HepG2 (cell line): Measurements from ENCODE around the gene IFIH1. TPM values are rescaled to one million over a fixed set of nuclear protein-coding genes. Genes with fewer than 3 reads are reported as not detected.

Experiments used
- ATAC-seq: fragments of 200-7000 bp; cut with Tn5 transposase; 3 replicates; pipeline ENCODE4 v1.9.1; 2020; ENCODE audit warnings: mild to moderate bottlenecking, moderate library complexity
- BruUV-seq: library from RNA; stranded (reverse); fragments of 400-500 nt; replicated peaks from 2 replicates; lab custom pipeline; 2021; lab: Mats Ljungman, UMichigan
- CTCF ChIA-PET: fragments of 300-600 bp; formaldehyde crosslinking; extraction: SDS; loops from one replicate; lab custom pipeline; 2021; ENCODE audit warnings: low total read pairs, inconsistent platforms, low intra/inter-chr PET ratio; lab: Yijun Ruan, JAX
- POLR2A ChIA-PET: fragments of 350-600 bp; sonication (Branson Sonifier 250); formaldehyde crosslinking; loops from one replicate; lab custom pipeline; 2020; ENCODE audit warnings: antibody characterized with exemption, inconsistent platforms; lab: Yijun Ruan, JAX
- DNase-seq: peaks from one replicate; pipeline ENCODE4 v3.0.0-alpha.2; 2015; ENCODE audit warnings: low spot score
- FAIRE-seq: peaks from 3 replicates; lab custom pipeline; 2011; peaks lifted over from hg19 to GRCh38; lab: Jason Lieb, UNC
- H2AFZ ChIP-seq: one replicate; pipeline ENCODE4 v1.6.1; 2011; ENCODE audit warnings: low read length, inconsistent platforms
- H3K27ac ChIP-seq: fragments of 300-600 bp; 3 replicates; pipeline ENCODE4 v1.8.0; 2011; ENCODE audit warnings: mixed run types, mild to moderate bottlenecking, mixed read lengths, low read length, inconsistent platforms; ENCODE audit not compliant: insufficient read depth; ENCODE audit errors: extremely low read length
- H3K27me3 ChIP-seq, 2 experiments: fragments of 200-600 bp in 1 of 2; 2 replicates in 1 of 2; 3 replicates in 1 of 2; pipeline versions ENCODE4 v1.6.0 to v1.8.0; 2011; ENCODE audit warnings: low read length in 2 of 2, mild to moderate bottlenecking in 2 of 2, moderate library complexity in 2 of 2, inconsistent platforms in 1 of 2; ENCODE audit not compliant: insufficient read depth in 2 of 2, control insufficient read depth in 1 of 2
- H3K36me3 ChIP-seq, 2 experiments: fragments of 200-600 bp in 1 of 2; replicated peaks in 1 of 2; 2 replicates in 1 of 2; 3 replicates in 1 of 2; pipeline versions ENCODE4 v1.5.1 to v1.8.0; 2011; ENCODE audit warnings: low read length in 2 of 2, inconsistent platforms in 1 of 2; ENCODE audit not compliant: insufficient read depth in 2 of 2, control insufficient read depth in 1 of 2
- H3K4me1 ChIP-seq: 2 replicates; pipeline ENCODE4 v1.5.1; 2012; ENCODE audit warnings: low read length, inconsistent platforms; ENCODE audit not compliant: insufficient read depth
- H3K4me2 ChIP-seq: 2 replicates; pipeline ENCODE4 v1.6.0; 2011; ENCODE audit warnings: low read depth, low read length, inconsistent platforms
- H3K4me3 ChIP-seq, 3 experiments: fragments of 200-600 bp in 1 of 3; sonication (generic), shearing (Covaris generic) in 1 of 3; replicated peaks in 1 of 3; 2 replicates each; pipeline ENCODE4 v1.5.1; 2011 to 2016; ENCODE audit warnings: low read length in 3 of 3, inconsistent platforms in 2 of 3, low read depth in 2 of 3, mild to moderate bottlenecking in 2 of 3, control low read depth in 1 of 3, mixed read lengths in 1 of 3; ENCODE audit not compliant: insufficient read depth in 1 of 3
- H3K79me2 ChIP-seq: one replicate; pipeline ENCODE4 v1.6.1; 2011; ENCODE audit warnings: low read length, inconsistent platforms; ENCODE audit not compliant: insufficient read depth
- H3K9ac ChIP-seq: 2 replicates; pipeline ENCODE4 v1.6.0; 2011; ENCODE audit warnings: mild to moderate bottlenecking, low read depth, low read length, inconsistent platforms; ENCODE audit not compliant: insufficient read depth
- H3K9me3 ChIP-seq: 2 replicates; pipeline ENCODE4 v1.5.1; 2012; ENCODE audit warnings: mild to moderate bottlenecking, low read length
- H4K20me1 ChIP-seq: 2 replicates; pipeline ENCODE4 v1.6.0; 2011; ENCODE audit warnings: inconsistent platforms, mild to moderate bottlenecking, low read length, moderate library complexity; ENCODE audit not compliant: insufficient read depth
- CEBPG ChIP-seq: IDR thresholded peaks from 2 replicates; pipeline ENCODE4 v1.6.1; 2016
- CREB1 ChIP-seq, 2 experiments: fragments of 450-650 bp in 1 of 2; IDR thresholded peaks; 2 replicates each; pipeline ENCODE4 v1.6.1; 2016 to 2017; ENCODE audit warnings: control low read depth in 1 of 2, mild to moderate bottlenecking in 1 of 2, missing compliant biosample characterization in 1 of 2, missing genetic modification characterization in 1 of 2
- EHMT2 ChIP-seq: fragments of 200-600 bp; sonication (generic); IDR thresholded peaks from 2 replicates; pipeline ENCODE4 v1.7.0; 2017; ENCODE audit warnings: antibody characterized with exemption, low read depth, low read length, borderline replicate concordance
- FOXC1 ChIP-seq: sonication (generic); formaldehyde crosslinking; IDR thresholded peaks from 2 replicates; pipeline ENCODE4 v1.8.0; 2022; ENCODE audit warnings: mild to moderate bottlenecking, missing genetic modification reagents, borderline replicate concordance
- HOXA3 ChIP-seq: sonication (generic); formaldehyde crosslinking; IDR thresholded peaks from 2 replicates; pipeline ENCODE4 v1.5.0; 2020; ENCODE audit warnings: missing genetic modification reagents
- ISX ChIP-seq: sonication (generic); formaldehyde crosslinking; conservative IDR thresholded peaks from 2 replicates; pipeline ENCODE4 v1.5.0; 2020; ENCODE audit warnings: missing genetic modification reagents
- NFKBIZ ChIP-seq: IDR thresholded peaks from 2 replicates; pipeline ENCODE4 v1.6.1; 2018; ENCODE audit warnings: missing genetic modification reagents, missing compliant biosample characterization
- RARG ChIP-seq: sonication (generic); formaldehyde crosslinking; IDR thresholded peaks from 2 replicates; pipeline ENCODE4 v1.4.0; 2020; ENCODE audit warnings: low read depth, mild to moderate bottlenecking, missing genetic modification reagents
- RBAK ChIP-seq: sonication (generic); formaldehyde crosslinking; IDR thresholded peaks from 2 replicates; pipeline ENCODE4 v1.5.1; 2020; ENCODE audit warnings: mild to moderate bottlenecking, missing genetic modification reagents
- SRY ChIP-seq: sonication (generic); formaldehyde crosslinking; IDR thresholded peaks from 2 replicates; pipeline ENCODE4 v1.8.0; 2022; ENCODE audit warnings: mild to moderate bottlenecking, missing genetic modification reagents
- STAG1 ChIP-seq: sonication (generic); formaldehyde crosslinking; IDR thresholded peaks from 2 replicates; pipeline ENCODE4 v1.4.0; 2020; ENCODE audit warnings: missing genetic modification reagents
- TEAD2 ChIP-seq: sonication (generic); formaldehyde crosslinking; IDR thresholded peaks from 2 replicates; pipeline ENCODE4 v1.9.0; 2021; ENCODE audit warnings: missing genetic modification reagents
- ZFP90 ChIP-seq: sonication (generic); formaldehyde crosslinking; IDR thresholded peaks from 2 replicates; pipeline ENCODE4 v1.8.0; 2022; ENCODE audit warnings: missing genetic modification reagents, mild to moderate bottlenecking, inconsistent platforms, borderline replicate concordance
- ZNF510 ChIP-seq: sonication (generic); formaldehyde crosslinking; IDR thresholded peaks from 2 replicates; pipeline ENCODE4 v1.4.0; 2020; ENCODE audit warnings: low read depth, mild to moderate bottlenecking, missing genetic modification reagents
- ZNF569 ChIP-seq: sonication (generic); formaldehyde crosslinking; IDR thresholded peaks from 2 replicates; pipeline ENCODE4 v1.5.0; 2020; ENCODE audit warnings: mild to moderate bottlenecking, missing genetic modification reagents, moderate library complexity, borderline replicate concordance
- ZNF766 ChIP-seq: sonication (generic); formaldehyde crosslinking; IDR thresholded peaks from 2 replicates; pipeline ENCODE4 v1.5.0; 2020; ENCODE audit warnings: missing genetic modification reagents, borderline replicate concordance
- WGBS: methylation state at CpG from one replicate; pipeline ENCODE4 v1.1.6; 2017; ENCODE audit warnings: low lambda C conversion rate; 5-methylcytosine and 5-hydroxymethylcytosine counted together
- in situ Hi-C: cut with HindIII; loops from 2 replicates; pipeline ENCODE4 v1.10.0; 2017; ENCODE audit warnings: low pct_unique_long_range_greater_than_20kb; ENCODE audit not compliant: extremely low pct_ligation_motif_present
- intact Hi-C: fragments of 100-400 bp; cut with micrococcal nuclease; formaldehyde crosslinking; loops from one replicate; pipeline ENCODE4 v1.10.0; 2022; ENCODE audit not compliant: unreplicated experiment
- polyA plus RNA-seq, 8 experiments: library from polyadenylated mRNA; depleted of rRNA in 3 of 8; stranded (reverse) in 7 of 8; unstranded in 1 of 8; fragments of >200 nt; fragmentation: Illumina TruSeq in 4 of 8; extraction: Trizol in 4 of 8; gene quantifications; 2 replicates each; pipeline versions ENCODE4 v1.2.1 to v1.2.3, GENCODE V29; 2011 to 2016; ENCODE audit warnings: low read depth in 4 of 8, missing spikeins in 1 of 8, mixed read lengths in 1 of 8; ENCODE audit not compliant: insufficient read depth in 1 of 8
- total RNA-seq, 5 experiments: library from RNA; depleted of rRNA; stranded (reverse); fragments of >200 nt; fragmentation: Illumina TruSeq; extraction: Trizol; gene quantifications; 2 replicates each; pipeline ENCODE4 v1.2.3, GENCODE V29; 2016; ENCODE audit warnings: low read depth in 1 of 5
- TF ChIP-seq, protein P1 (sequence below): sonication (generic); formaldehyde crosslinking; IDR thresholded peaks from 2 replicates; pipeline ENCODE4 v1.8.0; 2022; ENCODE audit warnings: mild to moderate bottlenecking, missing genetic modification reagents
- TF ChIP-seq, protein P2 (sequence below): IDR thresholded peaks from 2 replicates; pipeline ENCODE4 v1.6.1; 2012; ENCODE audit warnings: low read depth, low read length, improper control_type of control experiment

The IFIH1 gene
- total and polyA plus RNA-seq, 2 of the 13 experiments (the other 11 are each of a cell fraction or from before 2014, with no cell fraction given), result 1.5 to 11.5 TPM

DNA sequence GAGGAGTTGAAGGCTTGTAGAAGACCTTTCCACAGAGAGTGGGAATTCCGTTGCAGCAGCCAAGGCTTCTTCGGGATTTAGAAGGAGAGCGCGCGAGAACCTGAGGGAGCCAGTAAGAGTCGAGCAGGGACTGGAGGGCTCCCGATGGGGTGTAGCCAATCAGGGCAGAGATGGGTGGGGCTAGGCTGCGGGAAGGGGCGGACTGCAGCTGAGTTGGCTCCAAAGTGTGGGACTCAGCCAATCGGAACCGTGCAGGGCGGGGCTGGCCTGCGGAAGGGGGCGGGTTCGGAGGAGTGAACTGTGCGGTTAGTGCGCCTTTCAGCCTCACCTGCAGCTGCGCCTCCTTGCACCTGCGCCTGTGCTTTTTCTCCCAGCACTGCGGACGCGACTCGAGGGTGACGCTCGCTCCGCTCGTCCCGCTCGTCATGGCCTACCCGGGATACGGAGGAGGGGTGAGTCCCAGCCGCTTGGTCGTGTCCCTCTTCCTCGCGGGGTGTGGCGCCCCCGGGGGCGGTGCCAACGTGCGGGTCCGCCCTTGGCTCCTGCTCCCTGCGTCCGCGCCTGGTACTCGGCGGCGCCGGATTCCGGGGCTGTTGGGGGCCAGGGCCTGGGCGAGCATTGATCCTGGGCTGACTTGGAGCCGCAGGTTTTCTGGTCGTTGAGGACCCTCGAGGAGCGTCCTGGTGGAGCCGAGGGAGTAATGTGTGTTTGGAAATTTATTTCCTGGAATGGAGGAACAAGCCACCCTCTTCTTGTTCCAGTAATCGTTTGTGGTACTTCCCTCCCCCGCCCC, 25.5 kb upstream of the IFIH1 start, which contains the start of gene GCA (continued):
- TF ChIP-seq, protein P1, sequence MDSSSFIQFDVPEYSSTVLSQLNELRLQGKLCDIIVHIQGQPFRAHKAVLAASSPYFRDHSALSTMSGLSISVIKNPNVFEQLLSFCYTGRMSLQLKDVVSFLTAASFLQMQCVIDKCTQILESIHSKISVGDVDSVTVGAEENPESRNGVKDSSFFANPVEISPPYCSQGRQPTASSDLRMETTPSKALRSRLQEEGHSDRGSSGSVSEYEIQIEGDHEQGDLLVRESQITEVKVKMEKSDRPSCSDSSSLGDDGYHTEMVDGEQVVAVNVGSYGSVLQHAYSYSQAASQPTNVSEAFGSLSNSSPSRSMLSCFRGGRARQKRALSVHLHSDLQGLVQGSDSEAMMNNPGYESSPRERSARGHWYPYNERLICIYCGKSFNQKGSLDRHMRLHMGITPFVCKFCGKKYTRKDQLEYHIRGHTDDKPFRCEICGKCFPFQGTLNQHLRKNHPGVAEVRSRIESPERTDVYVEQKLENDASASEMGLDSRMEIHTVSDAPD (CRISPR knock-in tag), result no peak
- TF ChIP-seq RARG (CRISPR knock-in tag), result no peak
- TF ChIP-seq, all 625 proteins: peak for 326

DNA sequence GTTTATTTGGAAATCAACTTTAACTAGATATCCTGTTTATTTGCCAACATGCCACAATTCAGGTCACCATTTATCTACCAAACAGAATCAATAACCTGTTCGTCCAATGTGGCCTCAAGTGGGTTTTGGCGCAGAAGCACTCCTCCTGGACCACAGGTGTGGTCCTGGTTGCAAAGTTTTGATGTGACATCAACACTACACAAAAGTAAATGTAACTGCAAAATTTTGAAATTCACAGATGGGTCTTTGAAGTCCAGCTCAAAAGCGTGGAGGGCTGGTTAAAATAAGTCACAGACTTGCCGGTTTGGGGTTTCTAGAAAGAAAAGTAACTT, 25.0 kb upstream of the IFIH1 start:
- intact Hi-C loops, result loop anchor here (5.0 kb wide), 1 partner anchor 239 kb away; no protein-coding TSS in a partner anchor
- FAIRE-seq (no peak), ATAC-seq (no peak), DNase-seq (no peak)
- ChIA-PET CTCF (no interaction called here), POLR2A (interaction anchor here (1.0 to 2.3 kb wide), 3 partner anchors 9 to 231 kb away, joined by 8 to 20 read pairs (median 8); partner anchors contain the start of gene IFIH1)
- no peaks in the 10 kb centered on the region for H3K36me3 ChIP-seq
- BruUV-seq, result TSS peak; percentile 76
- WGBS, result 22% methylated on average over 4 of the region's 4 CpGs
- H3K9ac ChIP-seq, result peak overlapping the region; percentile 45; the same call in 1 of the 2 replicates
- H3K4me2 ChIP-seq, result peak overlapping the region; percentile 92
- H3K27me3 ChIP-seq, result no peaks in the 10 kb centered on the region; a peak in 1 of 5 replicates
- no peak overlapping the region for H3K27ac ChIP-seq
- no peaks in the 10 kb centered on the region for H4K20me1 ChIP-seq
- H3K4me1 ChIP-seq, result peaks cover 22% of the 10 kb centered on the region
- no peak for TF ChIP-seq CEBPG (CRISPR knock-in tag)
- TF ChIP-seq ISX (CRISPR knock-in tag), result 0 out of 2 replicates have a peak, but pooled peaks have one; percentile 21
- TF ChIP-seq RBAK, result no peak
- 0 out of 2 replicates have a peak, but pooled peaks have one; percentile 42 for TF ChIP-seq TEAD2 (CRISPR knock-in tag)
- TF ChIP-seq EHMT2, result peak; percentile 84; the same call in 1 of the 2 replicates
- no peak for TF ChIP-seq SRY (CRISPR knock-in tag)
- no peak for TF ChIP-seq ZFP90 (CRISPR knock-in tag)
- TF ChIP-seq ZNF510 (CRISPR knock-in tag), result no peak
- TF ChIP-seq ZNF569 (CRISPR knock-in tag), result 0 out of 2 replicates have a peak, but pooled peaks have one; percentile 8
- TF ChIP-seq STAG1 (CRISPR knock-in tag), result 0 out of 2 replicates have a peak, but pooled peaks have one; percentile 11
- TF ChIP-seq ZNF766 (CRISPR knock-in tag), result 0 out of 2 replicates have a peak, but pooled peaks have one; percentile 8
- TF ChIP-seq CREB1 (IDR thresholded peaks at IDR 0.05), result no peak
- peak; percentile 58; the same call in 1 of the 2 replicates for TF ChIP-seq CREB1 (CRISPR knock-in tag; IDR thresholded peaks at IDR 0.05)
- 0 out of 2 replicates have a peak, but pooled peaks have one; percentile 9 for TF ChIP-seq FOXC1 (CRISPR knock-in tag)
- TF ChIP-seq, protein P2, sequence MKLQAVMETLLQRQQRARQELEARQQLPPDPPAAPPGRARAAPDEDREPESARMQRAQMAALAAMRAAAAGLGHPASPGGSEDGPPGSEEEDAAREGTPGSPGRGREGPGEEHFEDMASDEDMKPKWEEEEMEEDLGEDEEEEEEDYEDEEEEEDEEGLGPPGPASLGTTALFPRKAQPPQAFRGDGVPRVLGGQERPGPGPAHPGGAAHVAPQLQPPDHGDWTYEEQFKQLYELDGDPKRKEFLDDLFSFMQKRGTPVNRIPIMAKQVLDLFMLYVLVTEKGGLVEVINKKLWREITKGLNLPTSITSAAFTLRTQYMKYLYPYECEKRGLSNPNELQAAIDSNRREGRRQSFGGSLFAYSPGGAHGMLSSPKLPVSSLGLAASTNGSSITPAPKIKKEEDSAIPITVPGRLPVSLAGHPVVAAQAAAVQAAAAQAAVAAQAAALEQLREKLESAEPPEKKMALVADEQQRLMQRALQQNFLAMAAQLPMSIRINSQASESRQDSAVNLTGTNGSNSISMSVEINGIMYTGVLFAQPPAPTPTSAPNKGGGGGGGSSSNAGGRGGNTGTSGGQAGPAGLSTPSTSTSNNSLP, result no peak
- no peak for TF ChIP-seq HOXA3
- 0 out of 2 replicates have a peak, but pooled peaks have one; percentile 2 for TF ChIP-seq NFKBIZ (CRISPR knock-in tag)
- H3K4me3 ChIP-seq, result peak overlapping the region; percentile 38 to 90 (median 51)
- H3K9me3 ChIP-seq, result no peaks in the 10 kb centered on the region
- H3K79me2 ChIP-seq, result peaks cover 13% of the 10 kb centered on the region
- in situ Hi-C loops, result no loop called here
- peak overlapping the region; percentile 95 for H2AFZ ChIP-seq
